ENCODE measurements around the gene SAA4.

GRCh38 chr11:18204220-18204619 is 32.4 kb downstream of the SAA4 start:
- no peak for TF ChIP-seq POLR2A (IDR thresholded peaks at IDR 0.05)
- no peak for TF ChIP-seq CTCF (IDR thresholded peaks at IDR 0.05)

Data from testis (tissue), 2 donors.